ENCODE data around the gene LPAR1.

- no peak for TF ChIP-seq CTCF (IDR thresholded peaks at IDR 0.05)
- TF ChIP-seq POLR2A (IDR thresholded peaks at IDR 0.05), result no peak
Observed at GRCh38 chr9:111065414-111065813, 27.1 kb upstream of the LPAR1 start.

Measured in heart left ventricle (tissue), 13 donors.